NCI-H2107 treated with DMSO at 0.1 percent for 48 hours (cell line): ENCODE data around the gene ARSG.

Source experiments
- DNase-seq: peaks from one replicate; lab custom pipeline; 2025; ENCODE audit not compliant: unreplicated experiment; lab: John Stamatoyannopoulos, UW

ARSG gene

GRCh38 chr17:68445671-68446070, 154.4 kb downstream of the ARSG start:
- DNase-seq: no peak

GRCh38 chr17:68446626-68447041, 155.3 kb downstream of the ARSG start:
- DNase-seq: no peak

DNA sequence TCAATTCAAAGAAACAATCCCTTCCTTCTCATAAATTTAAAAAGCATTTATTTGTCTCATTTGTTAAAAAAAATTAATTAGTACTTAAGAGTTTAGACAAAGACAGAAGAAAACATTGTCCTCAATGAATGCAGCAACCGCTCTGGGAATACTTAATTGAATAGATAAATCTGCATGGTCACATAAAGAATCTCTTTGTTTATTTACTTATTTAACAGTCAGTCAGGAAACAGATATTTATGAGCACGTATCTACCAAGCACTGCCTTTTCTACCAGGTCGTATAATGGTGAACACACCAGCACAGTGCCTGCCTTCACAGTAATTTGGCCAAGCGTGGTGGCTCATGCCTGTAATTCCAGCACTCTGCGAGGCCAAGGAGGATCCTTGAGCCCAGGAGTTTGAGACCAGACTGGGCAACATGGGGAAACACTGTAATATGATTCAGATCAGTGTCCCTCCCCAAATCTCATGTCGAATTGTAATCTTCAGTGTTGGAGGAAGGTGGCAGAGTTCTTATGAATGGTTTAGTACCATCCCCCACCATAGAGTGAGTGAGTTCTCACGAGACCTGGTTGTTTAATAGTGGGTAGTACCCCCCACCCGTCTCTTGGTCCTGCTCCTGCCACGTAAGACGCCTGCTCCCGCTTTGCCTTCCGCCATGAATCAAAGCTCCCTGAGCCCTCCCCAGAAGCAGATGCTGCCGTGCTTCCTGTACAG, 157.9 kb downstream of the ARSG start:
- DNase-seq: no peak

GRCh38 chr17:68450391-68450790, 159.1 kb downstream of the ARSG start:
- peak; percentile 82 for DNase-seq

GRCh38 chr17:68450801-68451200, 159.5 kb downstream of the ARSG start:
- no peak for DNase-seq

GRCh38 chr17:68451670-68452354, 160.5 kb downstream of the ARSG start:
- no peak for DNase-seq

- DNase-seq: no peak
Measured at GRCh38 chr17:68452724-68453290, 161.5 kb downstream of the ARSG start.

- no peak for DNase-seq
Measured at GRCh38 chr17:68453991-68454665, 162.8 kb downstream of the ARSG start.

DNA sequence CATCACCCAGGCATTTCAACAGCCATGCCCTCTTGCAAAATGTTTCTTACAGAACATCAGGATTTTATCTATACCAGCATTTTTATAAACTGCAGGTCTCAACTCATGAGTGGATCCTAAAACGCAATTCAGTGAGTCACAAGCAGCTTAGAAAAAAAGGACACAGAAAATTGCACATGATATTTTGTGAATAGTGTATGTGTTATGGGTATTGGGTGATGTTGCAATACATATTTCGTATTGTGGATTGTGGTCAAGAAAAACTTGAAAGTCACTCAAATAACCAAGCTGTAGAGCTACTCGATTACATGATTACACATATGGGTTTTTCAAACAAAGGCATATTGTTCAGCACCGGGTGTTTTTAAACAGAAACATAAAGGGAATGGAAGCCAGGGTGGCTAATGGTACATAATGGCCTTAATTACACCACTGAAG, 164.6 kb downstream of the ARSG start:
- DNase-seq: peak; percentile 90

DNA sequence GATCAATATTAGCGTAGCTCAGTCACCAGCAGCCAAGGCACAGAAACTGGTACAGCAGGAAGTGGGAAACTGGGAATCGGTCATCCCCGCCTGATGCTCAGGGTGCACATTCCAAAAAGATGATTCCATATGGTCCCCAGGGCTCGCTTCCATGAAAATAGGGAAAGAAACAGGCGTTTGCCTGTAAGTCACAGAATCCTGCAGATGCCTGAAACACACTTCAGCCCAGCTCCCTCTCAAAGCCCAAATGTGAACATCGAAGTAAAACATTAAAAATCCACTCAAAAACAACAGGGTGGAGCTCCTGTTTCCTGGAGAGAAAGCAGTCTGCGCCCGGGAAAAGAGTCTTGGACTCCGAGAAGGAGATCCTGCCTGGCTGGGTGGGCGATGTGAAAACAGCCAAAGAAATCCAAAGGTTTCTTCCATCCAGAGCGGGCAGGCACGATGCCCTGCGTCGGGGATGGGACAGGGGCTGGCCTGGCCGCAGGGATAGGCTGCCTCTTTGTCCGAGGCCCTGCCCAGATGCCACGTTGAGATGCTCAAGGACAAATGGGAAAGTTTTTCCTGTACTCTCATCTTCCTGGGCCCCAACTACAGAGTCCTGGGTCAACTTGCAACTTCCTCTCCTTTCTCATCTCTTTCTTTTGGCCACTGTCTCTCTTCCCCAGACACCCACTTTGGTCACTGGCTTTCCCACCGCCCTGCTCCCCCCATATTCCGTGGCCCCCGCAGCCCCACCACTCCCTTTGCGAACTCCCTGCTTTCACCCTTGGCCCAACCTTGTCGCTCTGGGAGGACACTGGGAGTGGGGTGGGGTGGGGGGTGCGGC, 165.3 kb downstream of the ARSG start:
- DNase-seq: no peak

DNA sequence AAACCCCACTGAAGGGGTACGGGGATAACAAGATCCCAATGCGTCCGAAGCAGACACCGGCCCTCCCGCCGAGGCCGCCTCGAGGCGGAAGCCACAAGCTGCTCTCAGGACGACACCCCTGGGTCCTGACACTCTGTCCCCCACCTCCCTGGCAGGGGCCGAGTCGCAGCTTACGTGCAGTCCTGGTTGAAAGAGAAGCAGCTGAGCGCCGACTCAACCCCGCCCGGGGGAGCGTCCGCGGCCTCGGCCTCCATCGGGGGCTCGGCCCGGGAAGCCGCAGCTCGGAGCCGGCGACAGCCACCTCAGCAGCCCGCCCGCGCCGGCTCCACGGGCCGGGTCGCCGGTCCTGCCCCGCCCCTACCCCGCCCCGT, 165.9 kb downstream of the ARSG start, which contains the start of gene WIPI1:
Gene WIPI1 (minus strand): TSS at position 329 of the 371 bp plus-strand sequence. CDS start 75 bp downstream, at position 254.
- DNase-seq: no peak

DNA sequence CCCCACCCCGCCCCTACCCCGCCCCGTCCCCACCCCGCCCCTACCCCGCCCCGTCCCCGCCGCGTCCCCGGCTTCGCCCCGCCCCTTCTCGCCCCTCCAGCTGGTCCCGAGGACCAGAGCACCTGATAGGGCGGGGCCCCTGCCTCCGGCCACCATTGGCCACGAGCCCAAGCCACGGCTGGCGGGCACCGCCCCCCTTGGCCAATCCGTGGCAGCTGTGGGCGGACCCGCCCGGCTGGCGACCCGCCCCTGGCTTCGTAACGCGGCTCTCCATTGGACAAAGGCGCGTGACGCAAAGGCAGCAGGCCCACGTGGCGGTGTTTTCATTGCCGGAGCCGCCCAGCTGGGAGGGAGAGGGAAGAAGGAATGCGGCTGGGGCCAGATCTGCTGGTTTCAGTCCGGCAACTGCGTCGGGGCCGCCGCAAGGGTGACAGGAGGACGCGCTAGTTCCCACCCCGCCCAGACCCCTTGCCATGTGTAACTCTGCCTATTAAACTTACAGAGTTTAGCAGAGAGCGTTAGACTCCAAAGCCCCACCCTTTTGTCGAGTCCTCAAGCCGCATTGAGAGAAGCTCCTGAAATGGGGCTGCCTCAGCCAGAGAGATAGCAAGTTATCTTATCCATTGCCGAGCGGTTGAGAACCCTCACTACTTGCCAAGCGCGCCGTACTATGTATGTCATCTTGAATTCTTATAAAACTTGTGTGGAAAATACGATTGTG, 166.4 kb downstream of the ARSG start:
- peak; percentile 89 for DNase-seq

DNA sequence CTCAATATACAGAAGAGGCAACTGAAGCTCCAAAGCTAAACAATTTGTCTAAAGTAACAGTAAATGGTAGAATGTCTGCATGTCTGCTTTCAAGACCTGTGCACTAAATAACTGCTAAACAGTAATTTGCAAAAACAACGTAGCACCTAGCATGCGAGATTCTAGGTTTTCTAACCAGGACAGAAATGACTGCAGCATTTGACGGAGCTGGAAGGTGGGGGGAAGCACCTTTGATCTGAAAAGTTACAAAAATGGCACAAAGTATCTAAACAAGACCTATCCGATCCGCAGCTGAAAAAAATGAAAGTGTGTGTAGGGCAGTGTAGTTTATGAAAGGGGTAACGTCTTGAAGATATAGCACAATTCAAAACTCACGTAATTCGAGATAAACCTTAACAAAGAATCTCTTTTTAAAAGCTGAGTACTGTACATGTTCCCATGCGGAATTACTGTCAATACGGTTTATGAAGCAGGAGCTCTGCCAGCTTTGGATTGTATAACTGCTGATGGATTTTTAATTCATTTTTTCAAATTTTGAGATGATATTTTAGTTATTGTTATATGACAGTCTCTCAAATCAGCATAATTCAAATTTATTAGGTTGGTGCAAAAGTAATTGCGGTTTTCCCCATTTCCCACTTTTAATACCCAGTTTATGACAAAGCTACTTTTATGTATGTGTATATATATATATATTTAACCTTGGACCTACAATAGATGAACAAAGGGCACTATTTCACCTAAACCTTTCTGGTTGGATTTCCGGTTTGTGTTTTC, 167.2 kb downstream of the ARSG start:
- DNase-seq: no peak

GRCh38 chr17:68459037-68459639, 167.8 kb downstream of the ARSG start:
- no peak for DNase-seq

- no peak for DNase-seq
Measured at GRCh38 chr17:68460146-68460545, 168.9 kb downstream of the ARSG start.

- no peak for DNase-seq
Measured at GRCh38 chr17:68460715-68461114, 169.4 kb downstream of the ARSG start.

GRCh38 chr17:68461122-68461539, 169.8 kb downstream of the ARSG start:
- DNase-seq: no peak

DNA sequence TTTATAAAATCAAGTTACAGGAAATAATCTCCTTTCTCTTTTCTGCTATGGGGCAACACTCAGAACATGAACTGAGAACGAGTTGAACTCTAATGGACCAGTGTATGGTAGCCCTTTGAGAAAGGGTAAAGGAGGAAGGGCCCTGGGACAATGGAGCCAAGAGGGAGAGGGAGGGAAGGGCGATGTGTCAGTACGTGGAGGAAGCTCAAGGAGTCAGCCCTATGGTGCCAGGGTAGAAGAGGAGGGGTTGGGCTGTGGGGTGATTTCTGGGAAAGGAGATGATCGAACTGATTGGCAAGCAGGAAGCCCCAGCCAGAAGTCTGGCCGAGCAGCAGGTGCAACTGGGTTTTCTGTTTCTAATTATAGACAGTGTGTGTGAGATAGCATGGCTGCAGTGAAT, 170.3 kb downstream of the ARSG start:
- DNase-seq: no peak
